ENCODE measurements around the gene ANKRD11.
"Not testable (repeated sequence)": the region's sequence is repeated elsewhere in the genome, so short reads cannot be mapped to it uniquely, and the experiment has no call there.

The ANKRD11 gene

GRCh38 chr16:89423681-89424260 lies 66.6 kb downstream of the ANKRD11 start:
- DNase-seq: no peak

- DNase-seq: peak; percentile 86
Measured at GRCh38 chr16:89422905-89423630, 67.3 kb downstream of the ANKRD11 start.

- DNase-seq: peak; percentile 75
Measured at GRCh38 chr16:89422527-89422904, 67.8 kb downstream of the ANKRD11 start.

- DNase-seq: not testable (repeated sequence)
Measured at GRCh38 chr16:89421300-89421699, 69.1 kb downstream of the ANKRD11 start.

GRCh38 chr16:89420204-89420603 lies 70.2 kb downstream of the ANKRD11 start:
- DNase-seq: no peak

- DNase-seq: no peak
Measured at GRCh38 chr16:89418352-89418751, 72.0 kb downstream of the ANKRD11 start.

GRCh38 chr16:89417352-89417751 lies 73.0 kb downstream of the ANKRD11 start:
- no peak for DNase-seq

GRCh38 chr16:89413811-89414585 lies 76.4 kb downstream of the ANKRD11 start:
- no peak for DNase-seq

- no peak for DNase-seq
Measured at GRCh38 chr16:89412811-89413210, 77.5 kb downstream of the ANKRD11 start.

- DNase-seq: no peak
Measured at GRCh38 chr16:89411335-89411850, 79.0 kb downstream of the ANKRD11 start.

GRCh38 chr16:89410794-89411309 lies 79.5 kb downstream of the ANKRD11 start:
- no peak for DNase-seq

GRCh38 chr16:89410322-89410721 lies 80.0 kb downstream of the ANKRD11 start:
- DNase-seq: no peak

- DNase-seq: peak; percentile 76
Measured at GRCh38 chr16:89409161-89409711, 81.1 kb downstream of the ANKRD11 start.

GRCh38 chr16:89408315-89408714 lies 82.0 kb downstream of the ANKRD11 start:
- no peak for DNase-seq

- no peak for DNase-seq
Measured at GRCh38 chr16:89407925-89408300, 82.4 kb downstream of the ANKRD11 start.

GRCh38 chr16:89407282-89407924 lies 83.0 kb downstream of the ANKRD11 start:
- no peak for DNase-seq

- DNase-seq: no peak
Measured at GRCh38 chr16:89406277-89406888, 84.0 kb downstream of the ANKRD11 start.

GRCh38 chr16:89404561-89404960 lies 85.8 kb downstream of the ANKRD11 start:
- DNase-seq: no peak

- no peak for DNase-seq
Measured at GRCh38 chr16:89402962-89403361, 87.4 kb downstream of the ANKRD11 start.

- DNase-seq: no peak
Measured at GRCh38 chr16:89401641-89402445, 88.5 kb downstream of the ANKRD11 start.

GRCh38 chr16:89401205-89401604 lies 89.2 kb downstream of the ANKRD11 start:
- DNase-seq: no peak
